ENCODE data around the gene OXT.

OXT gene

DNA sequence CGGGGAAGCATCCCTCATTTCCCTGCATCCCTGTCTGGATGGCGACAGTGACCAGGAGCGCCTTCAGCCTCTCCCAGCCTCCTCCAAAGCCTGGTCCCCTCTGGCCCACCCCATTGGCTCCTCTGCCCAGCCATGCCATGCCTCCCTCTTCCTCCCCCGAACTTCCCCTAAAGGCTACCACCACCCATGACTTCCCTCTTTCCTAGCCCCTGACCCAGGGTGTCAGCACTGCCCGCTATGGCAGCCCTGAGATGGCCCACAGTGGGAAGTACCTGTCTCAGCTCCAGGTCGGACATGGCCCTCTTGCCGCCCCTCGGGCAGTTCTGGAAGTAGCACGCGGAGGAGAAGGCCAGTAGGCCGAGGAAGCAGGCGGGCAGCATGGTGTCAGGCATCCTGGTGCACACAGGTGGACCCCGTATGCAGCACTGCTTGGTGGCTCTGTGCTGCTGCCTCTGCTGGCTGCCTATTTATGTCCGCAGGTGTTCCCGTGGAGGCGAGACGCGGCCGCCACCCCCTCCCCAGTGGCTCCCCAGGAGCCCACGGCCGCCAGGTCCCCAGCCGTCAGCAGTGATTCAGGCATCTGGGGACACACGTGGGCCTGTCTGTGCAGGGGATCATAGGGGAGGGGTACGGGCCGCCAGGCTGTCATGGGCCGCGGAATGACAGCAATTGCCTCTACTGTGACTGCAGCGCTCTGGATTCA lies 13.0 kb downstream of the OXT start, which contains the start of gene AVP:
Gene AVP, minus strand, starts transcription at position 442 of the 703 bp plus-strand sequence. Its CDS starts 50 bp downstream, at position 392.
- H3K4me3 ChIP-seq (ENCODE audit: low read length): no peak within 1 kb of the TSS
- no peak for DNase-seq (ENCODE audit: low read depth)
- TF ChIP-seq CTCF (conservative IDR thresholded peaks at IDR 0.05; ENCODE audit: low read length): no peak

DNA sequence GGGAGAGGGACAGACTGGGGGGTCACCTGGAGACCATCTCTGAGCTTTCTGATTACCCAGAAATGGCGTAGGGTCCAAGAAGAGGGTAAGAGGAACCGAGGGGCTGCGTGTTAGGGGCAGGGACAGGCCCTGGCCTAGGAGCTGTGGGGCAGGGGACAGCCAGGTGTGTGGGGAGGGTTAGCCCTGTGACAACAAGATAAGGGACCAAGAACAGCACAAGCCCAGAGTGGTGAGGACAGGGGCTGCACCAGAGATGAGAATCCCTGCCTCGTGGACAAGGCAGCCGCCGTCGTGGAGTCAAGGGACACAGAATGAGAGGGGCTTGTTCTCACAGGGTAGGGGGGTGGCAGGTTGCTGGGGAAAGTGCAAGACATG lies 13.6 kb downstream of the OXT start:
- no peak for TF ChIP-seq CTCF (conservative IDR thresholded peaks at IDR 0.05; ENCODE audit: low read length)
- DNase-seq (ENCODE audit: low read depth): no peak

GRCh38 chr20:3085571-3086072 lies 14.2 kb downstream of the OXT start:
- no peak for TF ChIP-seq CTCF (conservative IDR thresholded peaks at IDR 0.05; ENCODE audit: low read length)
- no peak overlapping the region for H3K4me3 ChIP-seq (ENCODE audit: low read length)
- DNase-seq (ENCODE audit: low read depth): no peak

More for the DNA sequence above, 13.6 kb downstream of the OXT start:
- H3K4me3 ChIP-seq (ENCODE audit: low read length): no peak overlapping the region

DNA sequence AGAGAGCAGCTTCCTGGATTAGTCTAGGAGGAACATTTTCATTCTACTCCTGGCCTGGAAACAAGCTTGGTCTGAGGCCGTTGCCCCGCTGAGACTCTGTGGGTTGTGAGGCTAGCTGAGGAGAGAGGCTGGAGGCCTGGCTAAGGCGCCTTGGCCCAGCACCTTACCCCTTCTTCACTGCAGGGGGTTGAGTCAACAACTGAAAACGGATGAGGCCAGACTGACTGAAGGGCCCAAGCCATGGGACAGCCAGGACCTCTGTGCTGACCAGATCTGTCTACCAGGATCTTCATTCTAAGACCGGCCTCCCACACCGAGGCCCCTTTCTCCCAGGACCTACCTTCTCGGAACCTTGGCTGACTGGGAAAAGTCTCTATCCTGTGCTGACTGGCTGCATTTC lies 16.6 kb downstream of the OXT start:
- no peak overlapping the region for H3K4me3 ChIP-seq (ENCODE audit: low read length)
- DNase-seq (ENCODE audit: low read depth): no peak
- no peak for TF ChIP-seq CTCF (conservative IDR thresholded peaks at IDR 0.05; ENCODE audit: low read length)

DNA sequence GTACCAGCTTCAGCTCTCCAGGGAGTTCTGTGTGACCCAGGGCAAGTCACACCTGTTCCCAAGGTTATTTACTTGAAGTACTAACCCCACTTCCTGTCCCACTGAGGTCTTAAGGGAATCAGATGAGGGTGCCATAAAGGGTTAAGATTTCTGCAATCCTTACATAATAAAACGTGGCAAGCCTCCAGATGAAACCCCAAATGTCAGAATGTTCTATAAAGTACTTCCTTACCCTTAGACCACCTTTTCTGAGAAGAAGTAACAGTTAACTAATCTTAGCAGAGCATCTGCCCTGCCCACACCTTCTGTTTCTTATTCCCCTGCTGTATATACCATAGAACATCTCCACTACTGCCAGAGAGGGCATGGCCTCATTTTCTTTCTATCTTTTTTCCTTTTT lies 19.1 kb downstream of the OXT start:
- no peak overlapping the region for H3K4me3 ChIP-seq (ENCODE audit: low read length)
- no peak for TF ChIP-seq CTCF (conservative IDR thresholded peaks at IDR 0.05; ENCODE audit: low read length)
- no peak for DNase-seq (ENCODE audit: low read depth)

- no peak for TF ChIP-seq CTCF (conservative IDR thresholded peaks at IDR 0.05; ENCODE audit: low read length)
- peak overlapping the region; percentile 24 for H3K4me3 ChIP-seq (ENCODE audit: low read length)
- DNase-seq (ENCODE audit: low read depth): no peak
Measured at GRCh38 chr20:3092611-3093379, 21.4 kb downstream of the OXT start.

Measured in AG10803 (cell line).